Activated CD8-positive, alpha-beta memory T cell treated with anti-CD3 and anti-CD28 coated beads for 36 hours (primary cell): ENCODE results near the gene ARHGEF4. TPM values are rescaled to one million over a fixed set of nuclear protein-coding genes. Genes with fewer than 3 reads are reported as not detected.

ENCODE experiments used
- CTCF ChIA-PET: fragments of 350-600 bp; sonication (Branson Sonifier 250); formaldehyde crosslinking; loops from one replicate; lab custom pipeline; 2021; ENCODE audit warnings: antibody characterized with exemption; lab: Charles Lee
- POLR2A ChIA-PET: fragments of 350-600 bp; sonication (Branson Sonifier 250); formaldehyde crosslinking; loops from one replicate; lab custom pipeline; 2021; ENCODE audit warnings: antibody characterized with exemption; lab: Charles Lee
- total RNA-seq, 2 experiments: library from RNA; stranded (reverse); gene quantifications; one replicate each; pipeline ENCODE4 v1.2.3, GENCODE V29; 2021

Gene ARHGEF4
- total RNA-seq, 2 experiments from 2014 or later: 0.63 to 0.80 TPM

DNA sequence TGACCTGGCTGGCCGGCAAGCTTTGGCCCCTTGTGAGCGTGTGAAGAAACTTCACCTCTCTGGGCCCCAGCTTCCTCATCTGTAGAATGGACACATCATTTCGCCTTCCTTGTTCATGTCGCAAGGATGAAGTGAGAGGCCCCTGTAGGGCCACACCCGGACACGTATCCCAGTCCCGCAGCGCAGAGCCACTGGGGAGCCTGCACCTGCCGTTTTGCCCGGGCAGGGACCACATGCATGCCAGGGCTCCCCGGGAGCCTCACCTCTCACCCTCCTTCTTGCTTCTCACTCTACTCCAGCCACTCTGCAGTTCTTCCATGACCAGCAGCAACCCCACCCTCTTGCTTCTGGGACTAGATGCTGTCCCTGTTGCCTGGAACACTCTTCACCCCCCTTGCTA lies 179.1 kb downstream of the ARHGEF4 start:
- CTCF ChIA-PET: no interaction called here
- POLR2A ChIA-PET: no interaction called here

DNA sequence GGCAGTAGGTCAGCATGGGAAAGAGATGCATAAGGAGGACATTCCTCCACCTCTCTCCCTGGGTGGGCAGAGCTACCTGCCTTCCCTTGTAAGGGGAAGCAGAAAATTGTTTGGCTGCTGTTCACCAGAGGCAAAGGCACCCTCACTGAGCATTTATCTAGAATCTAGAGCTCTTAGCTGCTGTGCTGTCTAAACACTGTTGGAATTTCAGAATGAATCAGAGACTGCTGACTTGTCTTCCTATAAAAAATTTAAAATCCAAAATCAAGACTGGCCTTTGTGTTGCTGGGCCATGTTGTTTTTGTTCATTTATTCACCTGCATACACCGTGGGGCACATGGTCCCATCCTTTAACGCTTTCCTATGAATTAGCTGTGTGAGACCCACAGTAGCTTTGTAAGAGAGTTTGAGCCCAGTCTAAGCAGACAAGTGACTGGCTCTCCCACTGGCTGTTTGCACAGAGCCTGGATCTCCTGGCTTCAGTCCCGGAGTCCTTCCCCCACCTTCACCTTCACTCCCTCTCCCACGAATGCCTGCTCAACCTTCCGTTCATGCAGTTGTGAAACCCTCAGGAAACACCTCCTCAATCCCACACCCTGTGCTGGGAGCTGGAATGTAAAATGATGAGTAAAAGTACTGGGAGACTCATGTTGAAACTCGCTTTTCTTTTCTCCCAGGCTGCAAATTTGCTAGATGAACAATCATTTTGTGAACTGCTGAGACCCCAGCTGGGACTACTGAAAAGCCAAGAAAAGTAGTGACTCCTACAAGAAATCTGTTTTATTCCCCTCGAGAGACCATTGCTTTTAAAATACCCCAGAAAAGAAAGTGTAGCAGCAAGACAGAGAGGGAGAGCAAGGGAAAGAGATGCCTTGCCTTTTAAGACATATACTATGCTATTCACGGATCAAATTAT lies 180.4 kb downstream of the ARHGEF4 start:
- POLR2A ChIA-PET: no interaction called here
- CTCF ChIA-PET: no interaction called here

DNA sequence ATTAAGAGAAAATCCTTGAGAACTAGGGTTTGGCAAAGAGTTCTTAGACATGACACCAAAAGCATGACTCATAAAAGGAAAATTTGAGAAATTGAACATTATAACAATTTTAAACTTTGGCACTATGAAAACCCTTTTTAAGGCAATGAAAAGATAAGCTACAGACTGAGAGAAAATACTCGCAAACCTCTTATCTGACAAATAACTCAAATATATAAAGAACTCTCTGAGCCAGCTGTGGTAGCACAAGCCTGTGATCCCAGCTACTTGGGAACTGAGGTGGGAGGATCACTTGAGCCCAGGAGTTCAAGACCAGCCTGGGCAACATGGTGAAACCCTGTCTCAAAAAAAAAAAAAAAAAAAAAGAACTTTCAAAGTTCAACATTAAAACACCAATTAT lies 186.0 kb downstream of the ARHGEF4 start:
- ChIA-PET CTCF (no interaction called here), POLR2A (no interaction called here)

DNA sequence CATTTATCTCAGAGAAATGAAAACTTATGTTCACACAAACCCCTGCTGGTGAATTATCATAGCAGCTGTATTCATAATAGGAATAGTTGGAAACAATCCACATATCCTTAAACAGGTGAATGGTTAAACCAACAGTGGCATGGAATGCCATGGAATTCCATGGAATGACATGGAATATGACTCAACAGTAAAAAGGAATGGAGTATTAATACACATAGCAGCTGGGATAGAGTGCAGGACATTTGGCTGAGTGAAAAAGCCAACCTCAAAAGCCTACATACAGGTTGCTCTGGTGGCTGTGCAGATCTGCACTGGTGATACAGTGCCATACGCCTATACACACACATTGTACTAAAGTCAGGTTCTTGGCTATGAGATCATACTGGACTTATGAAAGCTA lies 187.0 kb downstream of the ARHGEF4 start:
- POLR2A ChIA-PET: no interaction called here
- CTCF ChIA-PET: no interaction called here

GRCh38 chr2:131026919-131027318 lies 190.2 kb downstream of the ARHGEF4 start:
- CTCF ChIA-PET: interaction anchor here (1.0 kb wide), 1 partner anchor 30 kb away, joined by 4 read pairs; no protein-coding TSS in a partner anchor
- POLR2A ChIA-PET: no interaction called here

DNA sequence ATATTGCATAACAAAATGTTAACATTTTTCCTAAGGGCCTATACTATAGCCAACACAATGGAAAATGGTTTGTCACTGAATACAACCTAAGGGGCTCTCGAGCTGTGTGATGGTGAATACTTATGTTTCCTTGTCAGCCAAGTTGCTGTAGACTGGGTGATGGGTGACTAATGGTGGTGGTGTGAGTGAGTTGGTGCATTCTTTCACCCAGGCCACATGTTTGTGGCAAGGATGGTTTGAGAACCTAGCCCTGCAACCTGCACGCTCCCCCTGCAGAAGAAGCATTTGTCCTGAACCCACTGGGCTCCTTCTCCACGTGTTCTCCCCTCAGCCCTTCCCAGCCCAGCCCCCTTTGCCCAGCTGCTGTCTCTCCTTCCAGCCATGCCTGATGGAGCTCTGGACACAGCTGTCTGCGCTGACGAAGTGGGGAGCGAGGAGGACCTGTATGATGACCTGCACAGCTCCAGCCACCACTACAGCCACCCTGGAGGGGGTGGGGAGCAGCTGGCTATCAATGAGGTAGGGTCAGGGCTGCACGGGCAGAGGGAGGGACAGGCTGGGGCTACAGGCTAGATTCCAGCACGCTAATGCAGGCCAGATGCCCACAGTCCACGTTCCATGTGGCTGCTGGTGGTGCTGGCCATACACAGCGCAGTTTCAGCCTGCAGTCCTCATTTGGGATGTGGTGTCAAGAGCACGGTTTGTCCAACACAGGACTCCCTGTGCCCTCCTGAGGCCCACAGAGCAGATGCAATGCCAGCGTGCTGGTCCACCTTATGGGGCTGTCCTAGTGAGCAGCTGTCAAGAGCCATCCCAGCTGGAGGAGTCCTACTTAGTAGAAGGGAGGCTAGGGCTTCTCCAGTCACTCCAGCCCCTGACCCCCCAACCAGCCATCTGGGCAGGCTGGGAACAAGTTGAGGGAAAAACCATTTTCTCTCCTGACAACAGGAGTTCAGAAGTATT lies 191.1 kb downstream of the ARHGEF4 start:
- CTCF ChIA-PET: interaction anchor here (1.0 kb wide), 1 partner anchor 31 kb away, joined by 4 read pairs; no protein-coding TSS in a partner anchor
- POLR2A ChIA-PET: no interaction called here

DNA sequence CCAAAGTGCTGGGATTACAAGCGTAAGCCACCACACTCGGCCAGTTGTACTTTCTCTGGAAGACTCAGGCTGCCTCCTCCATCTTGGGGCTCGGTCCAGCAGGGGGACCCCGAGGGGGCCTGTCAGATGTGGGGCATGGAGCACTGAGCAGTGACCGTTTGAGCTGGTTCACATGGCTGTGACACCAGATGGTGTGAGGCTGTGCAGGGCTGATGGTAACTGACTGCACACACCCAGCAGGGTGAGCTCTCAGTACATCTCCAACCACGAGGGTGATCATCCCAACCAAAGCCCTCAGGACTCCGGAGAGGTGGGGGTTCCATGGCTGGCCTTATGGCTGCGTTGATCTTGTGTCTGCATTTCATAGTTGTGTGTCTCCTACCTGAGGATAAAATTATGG lies 193.1 kb downstream of the ARHGEF4 start:
- ChIA-PET CTCF (no interaction called here), POLR2A (no interaction called here)

- ChIA-PET POLR2A (no interaction called here), CTCF (interaction anchor here (0.6 kb wide), 1 partner anchor 796 kb away, joined by 3 read pairs; no protein-coding TSS in a partner anchor)
Observed at GRCh38 chr2:131030478-131030971, 193.8 kb downstream of the ARHGEF4 start.

DNA sequence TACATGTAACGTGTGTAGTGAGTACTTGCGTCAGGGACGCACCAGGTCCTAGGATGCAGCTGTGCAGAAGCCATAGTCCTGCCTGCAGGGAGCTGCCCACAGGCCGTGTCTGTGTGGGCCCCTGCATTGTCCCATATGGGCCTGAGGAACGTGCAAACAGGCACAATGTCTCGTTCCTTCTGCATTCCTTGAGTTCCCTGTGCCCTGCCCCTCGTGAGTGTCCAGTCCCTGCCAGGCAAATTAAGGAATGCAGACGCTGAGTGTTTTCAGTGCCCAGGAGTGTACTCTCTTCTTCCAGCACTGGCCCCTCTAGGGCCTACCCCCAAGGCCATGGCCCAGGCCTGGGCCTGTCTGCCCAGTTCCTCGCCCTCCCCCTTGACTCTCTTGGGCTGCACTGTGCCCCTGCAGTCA lies 194.7 kb downstream of the ARHGEF4 start:
- CTCF ChIA-PET: interaction anchor here (0.6 kb wide), 1 partner anchor 797 kb away, joined by 3 read pairs; no protein-coding TSS in a partner anchor
- POLR2A ChIA-PET: no interaction called here

GRCh38 chr2:131031875-131032274 lies 195.2 kb downstream of the ARHGEF4 start:
- ChIA-PET CTCF (no interaction called here), POLR2A (no interaction called here)

DNA sequence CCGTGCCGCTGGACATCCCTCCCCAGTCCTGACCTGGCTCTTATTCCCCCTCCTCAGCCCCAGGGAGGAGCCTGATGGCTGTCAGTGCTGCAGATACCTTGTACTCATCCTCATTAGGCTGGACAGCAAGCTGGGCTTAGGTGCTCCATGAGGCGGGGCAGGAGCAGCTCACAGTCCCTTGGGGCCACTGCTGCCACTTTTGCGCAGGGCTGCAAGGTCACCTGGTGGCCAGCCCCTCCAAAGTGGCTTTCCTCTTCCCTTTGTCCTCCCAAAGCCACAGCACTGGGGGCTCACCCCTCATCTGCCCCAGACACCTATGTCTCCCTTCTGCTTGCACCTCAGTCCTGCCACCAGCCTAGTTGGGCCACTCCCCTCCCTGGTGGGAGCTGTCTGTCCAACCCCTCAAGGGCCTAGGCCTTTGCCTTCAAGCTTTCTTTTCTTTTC lies 195.7 kb downstream of the ARHGEF4 start:
- ChIA-PET CTCF (no interaction called here), POLR2A (no interaction called here)

DNA sequence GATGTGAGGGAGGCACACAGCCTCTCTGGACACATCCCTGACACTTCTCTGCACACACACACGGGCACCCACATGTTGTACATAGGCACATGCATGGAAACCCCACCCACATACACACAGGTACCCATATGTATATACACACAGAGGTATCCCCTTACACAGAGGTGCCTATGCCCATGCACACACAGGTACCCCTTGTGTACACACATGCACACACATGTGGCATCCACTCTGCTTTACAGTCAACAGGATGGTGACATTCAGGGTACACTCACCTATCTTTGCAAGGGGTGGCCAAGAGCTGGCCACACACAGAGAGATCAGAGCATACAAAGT lies 197.0 kb downstream of the ARHGEF4 start:
- POLR2A ChIA-PET: no interaction called here

GRCh38 chr2:131034122-131035051 lies 197.7 kb downstream of the ARHGEF4 start:
- CTCF ChIA-PET: no interaction called here
- POLR2A ChIA-PET: no interaction called here

More for the DNA sequence above, 197.0 kb downstream of the ARHGEF4 start:
- CTCF ChIA-PET: no interaction called here

DNA sequence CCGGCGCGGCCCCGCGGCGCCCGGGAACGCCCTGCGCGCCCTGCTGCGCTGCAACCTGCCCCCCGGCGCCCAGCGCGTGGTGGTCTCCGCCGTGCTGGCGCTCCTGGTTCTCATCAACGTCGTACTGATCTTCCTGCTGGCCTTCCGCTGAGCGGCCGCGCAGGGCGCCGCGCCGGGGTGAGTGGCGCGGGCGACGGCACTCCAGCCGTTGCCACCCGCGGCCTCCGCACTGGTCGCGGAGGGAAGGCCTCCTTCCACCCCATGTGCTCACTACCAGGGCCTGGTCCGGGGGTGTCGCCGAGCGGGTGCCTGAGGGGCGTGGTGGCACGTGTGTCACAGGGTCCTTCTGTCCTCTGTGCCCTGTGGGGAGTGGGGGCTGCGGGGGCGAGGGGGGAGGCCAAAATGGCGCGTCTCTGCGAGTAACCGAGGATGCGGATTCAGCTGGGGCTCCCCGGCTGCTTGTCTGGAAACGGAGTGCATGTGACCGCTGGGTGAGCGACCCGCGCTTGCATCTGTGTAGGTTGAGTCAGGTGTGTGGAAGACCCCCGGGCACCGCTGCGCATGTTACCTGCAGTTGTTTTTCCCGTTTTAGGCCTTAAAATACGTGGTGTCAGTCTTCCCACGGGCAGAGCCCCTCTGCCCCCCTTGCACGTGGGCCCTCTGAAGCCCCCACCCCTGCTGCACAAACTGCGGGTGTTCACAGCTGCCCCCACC lies 198.6 kb downstream of the ARHGEF4 start:
- CTCF ChIA-PET: no interaction called here

GRCh38 chr2:131035826-131036231 lies 199.1 kb downstream of the ARHGEF4 start:
- ChIA-PET POLR2A (no interaction called here), CTCF (no interaction called here)

More for the DNA sequence above, 198.6 kb downstream of the ARHGEF4 start:
- POLR2A ChIA-PET: no interaction called here

DNA sequence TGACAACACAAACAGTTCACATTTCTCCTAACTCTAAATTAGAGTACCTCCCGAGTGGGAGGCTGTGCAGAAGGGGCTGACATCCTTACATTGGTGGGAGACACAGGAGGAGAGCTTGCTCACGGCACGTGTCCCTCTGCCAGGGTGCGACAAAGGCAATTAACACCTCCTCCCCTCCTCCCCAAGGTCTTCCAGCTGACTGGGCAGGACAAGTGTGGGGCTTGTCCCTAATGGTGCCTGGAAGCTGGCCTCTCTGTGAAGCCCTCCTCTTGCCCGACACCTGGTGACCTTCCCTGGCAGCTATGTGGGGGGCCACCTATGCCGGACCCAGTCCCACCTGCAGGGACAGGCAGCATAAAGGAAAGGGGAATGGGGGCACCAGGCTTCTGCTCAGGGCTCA lies 199.6 kb downstream of the ARHGEF4 start:
- ChIA-PET CTCF (no interaction called here), POLR2A (no interaction called here)

GRCh38 chr2:131036696-131037397 lies 200.1 kb downstream of the ARHGEF4 start:
- CTCF ChIA-PET: no interaction called here
- POLR2A ChIA-PET: no interaction called here
